ENCODE results near the gene MEF2B.

DNA sequence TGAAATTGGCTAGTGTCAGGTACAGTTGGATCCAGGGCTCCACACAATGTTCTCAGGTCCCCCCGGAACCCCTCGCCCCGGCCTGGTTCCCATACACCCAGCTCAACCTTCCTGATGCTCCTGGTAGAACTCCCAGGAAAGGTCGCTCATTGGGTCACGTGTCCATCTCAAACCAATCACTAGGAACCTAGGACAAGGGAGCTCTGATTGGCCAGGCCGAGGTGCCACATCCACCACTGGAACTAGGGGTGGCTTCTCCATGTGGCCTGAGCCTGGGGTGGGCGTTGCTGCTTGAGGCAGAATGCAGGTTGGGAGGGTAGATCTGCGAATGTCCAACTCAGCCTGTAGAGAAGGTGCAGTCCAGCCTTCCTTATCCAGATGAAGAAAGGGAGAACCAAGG, 6.9 kb upstream of the MEF2B start:
- TF ChIP-seq POLR2AphosphoS5 (IDR thresholded peaks at IDR 0.05; ENCODE audit: low read depth, low read length), result no peak
- TF ChIP-seq, protein P1, sequence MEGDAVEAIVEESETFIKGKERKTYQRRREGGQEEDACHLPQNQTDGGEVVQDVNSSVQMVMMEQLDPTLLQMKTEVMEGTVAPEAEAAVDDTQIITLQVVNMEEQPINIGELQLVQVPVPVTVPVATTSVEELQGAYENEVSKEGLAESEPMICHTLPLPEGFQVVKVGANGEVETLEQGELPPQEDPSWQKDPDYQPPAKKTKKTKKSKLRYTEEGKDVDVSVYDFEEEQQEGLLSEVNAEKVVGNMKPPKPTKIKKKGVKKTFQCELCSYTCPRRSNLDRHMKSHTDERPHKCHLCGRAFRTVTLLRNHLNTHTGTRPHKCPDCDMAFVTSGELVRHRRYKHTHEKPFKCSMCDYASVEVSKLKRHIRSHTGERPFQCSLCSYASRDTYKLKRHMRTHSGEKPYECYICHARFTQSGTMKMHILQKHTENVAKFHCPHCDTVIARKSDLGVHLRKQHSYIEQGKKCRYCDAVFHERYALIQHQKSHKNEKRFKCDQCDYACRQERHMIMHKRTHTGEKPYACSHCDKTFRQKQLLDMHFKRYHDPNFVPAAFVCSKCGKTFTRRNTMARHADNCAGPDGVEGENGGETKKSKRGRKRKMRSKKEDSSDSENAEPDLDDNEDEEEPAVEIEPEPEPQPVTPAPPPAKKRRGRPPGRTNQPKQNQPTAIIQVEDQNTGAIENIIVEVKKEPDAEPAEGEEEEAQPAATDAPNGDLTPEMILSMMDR (IDR thresholded peaks at IDR 0.05), result no peak

All from Panc1 (cell line).